MM.1S (cell line): ENCODE results near the gene PPP2R3C.
"Not testable (repeated sequence)": the region's sequence is repeated elsewhere in the genome, so short reads cannot be mapped to it uniquely, and the experiment has no call there.

ENCODE experiments used
- DNase-seq: peaks from one replicate; pipeline ENCODE4 v3.0.0-alpha.2; 2015
- H2AFZ ChIP-seq: fragments of 300-600 bp; sonication (generic); 2 replicates; pipeline ENCODE4 v1.6.0; 2016; ENCODE audit warnings: antibody characterized with exemption, low read length
- H3F3A ChIP-seq: fragments of 300-600 bp; sonication (generic); 2 replicates; pipeline ENCODE4 v1.6.1; 2016; ENCODE audit warnings: mild to moderate bottlenecking, antibody characterized with exemption, low read length, moderate library complexity, mixed read lengths; ENCODE audit not compliant: insufficient read depth
- H3K27ac ChIP-seq: fragments of 300-600 bp; sonication (generic); 2 replicates; pipeline ENCODE4 v1.5.1; 2016; ENCODE audit warnings: mild to moderate bottlenecking, low read length
- H3K27me3 ChIP-seq: fragments of 300-600 bp; sonication (generic); replicated peaks from 2 replicates; pipeline ENCODE4 v1.6.0; 2016; ENCODE audit warnings: low read length; ENCODE audit not compliant: insufficient read depth
- H3K36me3 ChIP-seq: fragments of 300-600 bp; sonication (generic); replicated peaks from 2 replicates; pipeline ENCODE4 v1.6.1; 2016; ENCODE audit warnings: mild to moderate bottlenecking, low read length, mixed read lengths; ENCODE audit not compliant: insufficient read depth
- H3K4me1 ChIP-seq: fragments of 300-600 bp; sonication (generic); 2 replicates; pipeline ENCODE4 v1.6.1; 2016; ENCODE audit warnings: low read length, mixed read lengths
- H3K4me2 ChIP-seq: fragments of 300-600 bp; sonication (generic); 2 replicates; pipeline ENCODE4 v1.6.0; 2016; ENCODE audit warnings: low read depth, low read length
- H3K4me3 ChIP-seq: fragments of 300-600 bp; sonication (generic); 2 replicates; pipeline ENCODE4 v1.5.1; 2016; ENCODE audit warnings: low read length, mixed read lengths
- H3K79me2 ChIP-seq: fragments of 300-600 bp; sonication (generic); 2 replicates; pipeline ENCODE4 v1.6.1; 2016; ENCODE audit warnings: mixed run types, low read length, mixed read lengths
- H3K9ac ChIP-seq: fragments of 300-600 bp; sonication (generic); 2 replicates; pipeline ENCODE4 v1.6.1; 2016; ENCODE audit warnings: low read length, mixed read lengths
- H3K9me2 ChIP-seq: fragments of 300-600 bp; sonication (generic); replicated peaks from 2 replicates; pipeline ENCODE4 v1.6.1; 2016; ENCODE audit warnings: mild to moderate bottlenecking, low read length, mixed read lengths; ENCODE audit not compliant: insufficient read depth
- H3K9me3 ChIP-seq: fragments of 300-600 bp; sonication (generic); replicated peaks from 2 replicates; pipeline ENCODE4 v1.6.1; 2016; ENCODE audit warnings: mild to moderate bottlenecking, low read length, mixed read lengths; ENCODE audit not compliant: insufficient read depth
- H4K20me1 ChIP-seq: fragments of 300-600 bp; sonication (generic); 2 replicates; pipeline ENCODE4 v1.6.1; 2016; ENCODE audit warnings: mild to moderate bottlenecking, low read length, moderate library complexity, mixed read lengths; ENCODE audit not compliant: insufficient read depth
- CTCF ChIP-seq: fragments of 300-600 bp; sonication (generic); IDR thresholded peaks from 2 replicates; pipeline ENCODE4 v1.5.1; 2016; ENCODE audit warnings: antibody characterized with exemption, low read length, mixed read lengths
- EZH2 ChIP-seq: fragments of 300-600 bp; sonication (generic); optimal IDR thresholded peaks from 2 replicates; pipeline ENCODE3; 2017; ENCODE audit warnings: low read depth, mild to moderate bottlenecking, antibody characterized with exemption, low read length, mixed read lengths
- EZH2phosphoT487 ChIP-seq: fragments of 300-600 bp; sonication (generic); IDR thresholded peaks from 2 replicates; pipeline ENCODE4 v1.6.1; 2018; ENCODE audit warnings: antibody characterized with exemption, low read length

PPP2R3C gene

GRCh38 chr14:35112641-35113040 is 9.1 kb downstream of the PPP2R3C start:
- Histone ChIP-seq H3K27me3 (no peaks in the 10 kb centered on the region), H3K36me3 (no peaks in the 10 kb centered on the region), H3F3A (no peaks in the 10 kb centered on the region), H4K20me1 (no peaks in the 10 kb centered on the region), H3K9me2 (no peaks in the 10 kb centered on the region), H3K4me2 (no peak overlapping the region), H3K4me3 (no peak overlapping the region), H3K9me3 (no peaks in the 10 kb centered on the region), H3K9ac (no peak overlapping the region), H3K4me1 (no peaks in the 10 kb centered on the region), H2AFZ (no peak overlapping the region), H3K27ac (no peak overlapping the region), H3K79me2 (no peaks in the 10 kb centered on the region)
- DNase-seq: no peak
- TF ChIP-seq EZH2phosphoT487 (no peak), CTCF (no peak), EZH2 (no peak)

DNA sequence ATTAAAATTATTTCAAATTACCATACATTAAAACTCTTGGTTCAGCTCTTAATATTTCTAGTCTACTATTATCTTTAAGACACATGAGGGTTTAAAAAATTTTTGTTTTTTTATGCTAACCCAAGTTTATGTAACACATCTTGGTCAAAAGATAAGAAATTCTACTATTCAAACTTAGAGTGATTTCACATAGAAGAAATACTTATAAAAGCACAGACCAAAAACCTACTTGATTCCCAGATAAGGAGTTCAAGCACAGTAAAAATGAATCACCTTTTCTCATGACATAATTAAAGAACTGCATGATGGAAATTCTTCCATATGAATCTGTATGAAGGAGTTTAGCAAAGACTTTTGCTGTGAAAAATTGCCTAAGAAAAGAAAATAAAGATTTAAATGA is 13.9 kb downstream of the PPP2R3C start:
- Histone ChIP-seq H3F3A (no peaks in the 10 kb centered on the region), H3K36me3 (no peaks in the 10 kb centered on the region), H3K9me2 (no peaks in the 10 kb centered on the region), H3K79me2 (no peaks in the 10 kb centered on the region), H3K9ac (no peak overlapping the region), H3K27ac (no peak overlapping the region), H3K27me3 (no peaks in the 10 kb centered on the region), H3K9me3 (no peaks in the 10 kb centered on the region), H3K4me1 (no peaks in the 10 kb centered on the region), H2AFZ (no peak overlapping the region), H3K4me3 (no peak overlapping the region), H3K4me2 (no peak overlapping the region), H4K20me1 (no peaks in the 10 kb centered on the region)
- no peak for DNase-seq
- TF ChIP-seq EZH2 (no peak), CTCF (no peak), EZH2phosphoT487 (no peak)

- H3K9me2 ChIP-seq, DNase-seq, H3K27me3 ChIP-seq, H4K20me1 ChIP-seq, H3K79me2 ChIP-seq, H3K4me2 ChIP-seq, H3K4me1 ChIP-seq, H3K4me3 ChIP-seq, H2AFZ ChIP-seq, H3K9ac ChIP-seq, H3K36me3 ChIP-seq, H3K9me3 ChIP-seq, H3F3A ChIP-seq, H3K27ac ChIP-seq: not testable (repeated sequence)
These were observed 27.1 kb downstream of the PPP2R3C start for GRCh38 chr14:35094645-35095044.

GRCh38 chr14:35088514-35088913 is 33.3 kb downstream of the PPP2R3C start:
- Histone ChIP-seq H3K27me3 (no peaks in the 10 kb centered on the region), H2AFZ (no peak overlapping the region), H3K27ac (no peak overlapping the region), H3K9me2 (no peaks in the 10 kb centered on the region), H3K4me3 (no peak overlapping the region), H3K4me1 (no peaks in the 10 kb centered on the region), H3K4me2 (no peak overlapping the region), H3F3A (no peaks in the 10 kb centered on the region), H3K9me3 (no peaks in the 10 kb centered on the region), H3K9ac (no peak overlapping the region), H4K20me1 (no peaks in the 10 kb centered on the region), H3K79me2 (no peaks in the 10 kb centered on the region), H3K36me3 (no peaks in the 10 kb centered on the region)
- TF ChIP-seq EZH2phosphoT487 (no peak), CTCF (no peak), EZH2 (no peak)
- DNase-seq: no peak
